GM12801 (cell line): Measurements from ENCODE around the gene AOPEP.

Experiments used
- CTCF ChIP-seq: IDR thresholded peaks from one replicate; pipeline ENCODE4 v1.5.1; 2011; ENCODE audit warnings: control low read depth; ENCODE audit not compliant: insufficient read length; ENCODE audit errors: extremely low read depth

The AOPEP gene

DNA sequence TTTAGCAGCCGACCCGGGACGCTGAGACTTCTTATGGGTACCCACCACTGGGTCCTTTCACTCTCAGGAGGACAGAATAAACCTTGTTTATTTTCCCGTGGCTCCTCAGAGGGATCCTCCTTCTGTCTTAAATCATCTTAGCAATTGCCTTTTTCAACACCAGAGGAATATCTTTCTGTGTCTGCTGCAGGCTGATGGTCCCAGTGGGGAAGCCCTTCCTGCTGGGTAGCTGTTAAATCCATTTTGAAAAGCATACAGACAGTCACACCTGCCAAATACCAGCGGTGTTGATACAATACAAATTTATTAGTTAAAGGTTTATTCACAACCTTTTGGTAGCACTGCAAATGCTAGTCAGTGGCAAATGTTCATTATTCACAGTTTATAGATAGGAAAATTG is 222.9 kb downstream of the AOPEP start:
- TF ChIP-seq CTCF, result no peak

GRCh38 chr9:94950040-94950578 is 223.6 kb downstream of the AOPEP start:
- TF ChIP-seq CTCF, result no peak

GRCh38 chr9:94950579-94951323 is 224.3 kb downstream of the AOPEP start:
- no peak for TF ChIP-seq CTCF

DNA sequence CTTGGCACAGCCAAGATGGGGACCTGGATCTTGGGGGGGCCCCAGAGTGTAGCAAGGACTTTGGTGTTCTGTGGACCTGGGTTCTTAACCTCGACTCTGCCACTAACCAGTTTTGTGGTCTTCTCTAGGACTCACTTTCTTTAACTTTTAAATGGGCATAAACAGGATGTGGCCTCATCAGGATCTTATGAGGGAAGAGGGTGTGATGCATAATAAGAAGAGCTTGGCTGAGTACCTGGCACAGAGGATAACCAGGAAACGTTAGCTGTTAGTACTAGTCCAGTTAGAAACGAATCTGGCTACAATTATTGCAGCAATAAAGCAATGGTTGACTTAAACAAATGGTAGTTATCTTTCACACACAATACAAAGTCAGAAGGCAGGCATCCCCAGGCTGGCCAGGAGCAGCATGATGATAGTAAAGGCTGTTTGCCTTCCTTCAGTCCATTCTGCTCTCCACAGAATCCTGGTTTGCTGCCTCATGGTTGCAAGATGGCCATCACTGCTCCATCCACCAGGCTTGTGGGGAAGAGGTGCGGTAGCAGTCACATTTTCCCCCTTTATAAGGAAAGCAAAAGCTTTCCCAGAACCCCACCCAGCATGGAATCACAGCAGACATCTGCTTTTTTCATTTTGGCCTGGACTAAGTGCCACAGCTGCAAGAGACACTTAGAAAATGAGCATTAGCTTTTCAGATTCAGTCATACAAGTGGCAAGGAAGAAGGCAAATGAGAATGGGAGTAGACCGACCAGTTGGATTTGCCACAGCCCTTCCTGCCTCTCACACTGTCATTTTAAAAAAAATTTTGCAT is 225.0 kb downstream of the AOPEP start:
- no peak for TF ChIP-seq CTCF

GRCh38 chr9:94952565-94953373 is 226.3 kb downstream of the AOPEP start:
- no peak for TF ChIP-seq CTCF

DNA sequence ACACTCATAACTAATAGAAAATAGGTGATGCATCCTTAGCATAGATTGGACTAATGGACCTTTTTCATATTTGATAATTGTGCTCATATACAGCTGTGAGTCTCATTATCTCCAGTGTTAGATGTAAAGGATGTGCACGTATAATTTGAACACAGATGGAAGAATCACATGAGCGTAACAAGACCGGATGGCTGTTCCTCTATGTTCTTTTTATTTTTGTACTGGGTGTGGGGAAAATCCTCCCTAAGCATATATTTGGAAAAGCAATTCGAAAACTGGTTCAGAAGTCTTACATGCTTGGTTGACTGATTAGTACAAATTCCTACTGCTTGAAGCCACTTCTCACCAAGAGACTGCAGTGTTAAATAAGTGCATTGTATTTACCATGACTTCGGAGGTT is 230.2 kb downstream of the AOPEP start:
- no peak for TF ChIP-seq CTCF

GRCh38 chr9:94960964-94961363 is 234.5 kb downstream of the AOPEP start:
- TF ChIP-seq CTCF, result no peak
